Suppressor macrophage treated with lipopolysaccharide for 4 hours (primary cell): ENCODE results near the gene EXD3.
A peak's percentile ranks its signal among the peaks of the same experiment; 100 is the strongest.

Experiments used
- DNase-seq: peaks from one replicate; pipeline ENCODE4 v3.0.0-alpha.2; 2020

Gene EXD3

GRCh38 chr9:137313326-137313936 lies 109.5 kb downstream of the EXD3 start:
- no peak for DNase-seq

- DNase-seq: no peak
Measured at GRCh38 chr9:137312852-137313325, 110.1 kb downstream of the EXD3 start.

- no peak for DNase-seq
Measured at GRCh38 chr9:137311986-137312851, 110.7 kb downstream of the EXD3 start.

- DNase-seq: peak; percentile 14
Measured at GRCh38 chr9:137311171-137311985, 111.6 kb downstream of the EXD3 start.

- no peak for DNase-seq
Measured at GRCh38 chr9:137310189-137311052, 112.5 kb downstream of the EXD3 start.

- DNase-seq: no peak
Measured at GRCh38 chr9:137309368-137310188, 113.4 kb downstream of the EXD3 start.

- no peak for DNase-seq
Measured at GRCh38 chr9:137308057-137308619, 114.8 kb downstream of the EXD3 start.

GRCh38 chr9:137307255-137308056 lies 115.5 kb downstream of the EXD3 start:
- peak; percentile 35 for DNase-seq

- DNase-seq: no peak
Measured at GRCh38 chr9:137306850-137307254, 116.1 kb downstream of the EXD3 start.

GRCh38 chr9:137306066-137306849 lies 116.7 kb downstream of the EXD3 start:
- no peak for DNase-seq

GRCh38 chr9:137305798-137306065 lies 117.2 kb downstream of the EXD3 start:
- no peak for DNase-seq

GRCh38 chr9:137305060-137305797 lies 117.7 kb downstream of the EXD3 start:
- DNase-seq: peak; percentile 50

GRCh38 chr9:137304383-137305059 lies 118.4 kb downstream of the EXD3 start:
- DNase-seq: no peak

- DNase-seq: no peak
Measured at GRCh38 chr9:137303893-137304382, 119.0 kb downstream of the EXD3 start.

GRCh38 chr9:137303151-137303892 lies 119.6 kb downstream of the EXD3 start:
- no peak for DNase-seq

GRCh38 chr9:137302449-137303150 lies 120.4 kb downstream of the EXD3 start:
- no peak for DNase-seq

- DNase-seq: peak; percentile 94
Measured at GRCh38 chr9:137302118-137302448, 120.9 kb downstream of the EXD3 start, which contains the start of gene NRARP. Gene NRARP (minus strand): TSS chr9:137302271. CDS start chr9:137301928, 343 bp downstream.
